Activated T-helper 17 cell treated with anti-CD3 and anti-CD28 coated beads, Interleukin-2, amount 50 U/mL, for 72 hours (primary cell): ENCODE results near the gene HABP4. TPM values are rescaled to one million over a fixed set of nuclear protein-coding genes. Genes with fewer than 3 reads are reported as not detected.

Source experiments
- ATAC-seq: fragments of 150-1000 bp; cut with Tn5 transposase; replicated peaks from 2 replicates; pipeline ENCODE4 v1.10.0; 2021; ENCODE audit warnings: mild to moderate bottlenecking, moderate library complexity
- H3K27ac Mint-ChIP-seq: one replicate; pipeline ENCODE4 v1.8.0; 2022; ENCODE audit warnings: mixed read lengths
- H3K27me3 Mint-ChIP-seq: one replicate; pipeline ENCODE4 v1.8.0; 2022; ENCODE audit warnings: mixed read lengths
- H3K36me3 Mint-ChIP-seq: one replicate; pipeline ENCODE4 v1.8.0; 2022; ENCODE audit warnings: low read depth, mild to moderate bottlenecking, mixed read lengths
- H3K4me1 Mint-ChIP-seq: one replicate; pipeline ENCODE4 v1.8.0; 2022; ENCODE audit warnings: mixed read lengths
- H3K4me3 Mint-ChIP-seq: one replicate; pipeline ENCODE4 v1.8.0; 2022; ENCODE audit warnings: mild to moderate bottlenecking, mixed read lengths
- H3K9me3 Mint-ChIP-seq: one replicate; pipeline ENCODE4 v1.8.0; 2022; ENCODE audit warnings: mixed read lengths
- total RNA-seq, 2 donors: library from RNA; stranded (reverse); gene quantifications; one replicate each; pipeline ENCODE4 v1.2.3, GENCODE V29; 2022

Gene HABP4
- total RNA-seq, 2 donors from 2014 or later = 10.0 to 21.3 TPM

DNA sequence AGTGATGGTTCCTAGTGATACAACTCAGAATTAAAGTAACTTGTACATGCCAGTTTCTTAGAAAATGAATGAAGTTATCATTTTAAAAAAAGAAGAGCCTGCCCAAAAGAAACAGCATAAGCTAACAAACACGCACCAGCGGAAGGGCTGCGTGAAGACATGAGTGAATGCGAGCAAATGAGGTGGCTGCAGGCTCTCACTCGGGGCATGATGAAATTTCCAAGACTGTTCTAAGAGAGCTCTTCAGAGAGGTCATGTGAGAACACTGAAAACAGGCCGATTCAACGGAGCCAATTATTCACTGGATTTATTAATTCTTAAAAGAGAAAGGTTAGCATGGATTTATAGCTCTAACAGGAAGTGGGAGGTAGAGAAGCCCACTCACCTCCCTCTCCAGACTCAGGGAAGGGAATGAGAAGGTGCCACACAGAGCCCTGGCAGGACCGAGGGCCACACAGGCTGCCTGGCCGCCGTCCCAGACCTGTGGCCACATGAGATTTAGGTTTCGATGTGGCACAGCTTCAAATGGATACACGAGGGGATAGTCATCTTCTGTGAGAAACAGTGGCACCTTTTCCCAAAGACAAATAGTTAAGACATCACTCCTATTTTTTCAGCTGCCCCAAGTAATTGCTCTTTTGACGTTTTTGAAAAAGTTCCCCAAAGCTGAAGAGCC lies 55.5 kb downstream of the HABP4 start:
- peaks cover 12% of the 10 kb centered on the region for H3K36me3 Mint-ChIP-seq
- no peaks in the 10 kb centered on the region for H3K9me3 Mint-ChIP-seq
- no peak for ATAC-seq
- H3K4me3 Mint-ChIP-seq = no peak overlapping the region
- no peak overlapping the region for H3K27ac Mint-ChIP-seq
- peaks cover 5% of the 10 kb centered on the region for H3K4me1 Mint-ChIP-seq
- H3K27me3 Mint-ChIP-seq = no peaks in the 10 kb centered on the region

DNA sequence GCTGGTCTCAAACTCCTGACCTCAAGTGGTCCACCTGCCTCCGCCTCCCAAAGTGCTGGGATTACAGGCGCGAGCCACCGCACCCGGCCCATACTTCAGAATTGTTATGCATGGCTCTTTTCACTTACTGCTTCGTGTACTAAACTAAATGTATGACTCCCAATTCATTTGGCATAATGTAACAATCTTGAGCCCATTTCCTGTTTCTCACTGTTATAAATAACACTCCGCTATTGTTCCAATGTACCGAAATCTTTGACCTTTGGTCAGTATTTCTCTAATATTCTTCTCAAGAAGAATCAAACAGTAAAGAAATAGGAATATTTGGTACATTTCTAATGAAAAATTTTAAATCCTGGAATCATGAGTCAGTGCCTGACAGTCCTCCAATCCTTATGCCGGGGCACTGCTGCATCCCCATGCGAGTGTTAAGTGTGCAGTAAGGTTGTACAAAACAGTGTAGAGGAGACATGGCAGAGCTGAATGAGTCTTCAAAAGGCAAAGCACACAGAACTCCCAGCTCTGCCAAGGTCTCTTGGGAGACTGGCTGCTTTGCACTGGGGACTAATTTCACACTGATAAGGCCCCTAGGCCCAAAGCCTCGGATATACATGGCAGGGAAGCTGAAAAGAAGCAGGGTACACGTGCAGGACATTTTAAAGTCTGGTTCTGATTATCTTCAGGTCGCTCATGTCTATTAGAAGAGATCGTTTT lies 58.4 kb downstream of the HABP4 start:
- Mint-ChIP-seq H3K36me3 (peaks cover 14% of the 10 kb centered on the region), H3K4me1 (no peaks in the 10 kb centered on the region), H3K27me3 (no peaks in the 10 kb centered on the region), H3K4me3 (no peak overlapping the region), H3K9me3 (no peaks in the 10 kb centered on the region), H3K27ac (no peak overlapping the region)
- no peak for ATAC-seq

DNA sequence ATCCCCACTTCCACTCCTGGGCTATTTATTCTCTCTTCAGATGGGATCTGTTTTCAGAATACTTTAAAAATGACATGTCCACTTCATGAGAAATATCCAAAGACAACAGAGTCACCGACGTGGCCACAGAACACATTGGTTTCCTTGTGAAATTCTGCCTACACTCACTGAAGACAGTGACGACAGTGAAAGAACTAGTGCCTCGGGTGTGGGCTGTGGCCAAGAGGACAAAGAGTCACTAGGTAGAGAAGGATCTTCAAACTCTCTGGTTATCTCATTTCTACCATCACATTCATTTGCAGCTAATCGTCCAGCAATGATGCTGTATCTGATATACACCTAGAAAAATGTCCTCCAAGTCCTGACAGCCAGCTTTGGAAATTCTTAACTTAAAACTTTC lies 59.1 kb downstream of the HABP4 start:
- Mint-ChIP-seq H3K4me1 (no peaks in the 10 kb centered on the region), H3K27ac (no peak overlapping the region), H3K27me3 (no peaks in the 10 kb centered on the region), H3K4me3 (no peak overlapping the region), H3K9me3 (no peaks in the 10 kb centered on the region), H3K36me3 (peaks cover 14% of the 10 kb centered on the region)
- ATAC-seq = no peak

- H3K27me3 Mint-ChIP-seq = no peaks in the 10 kb centered on the region
- H3K4me3 Mint-ChIP-seq = no peak overlapping the region
- H3K36me3 Mint-ChIP-seq = peaks cover 16% of the 10 kb centered on the region
- ATAC-seq = no peak
- no peaks in the 10 kb centered on the region for H3K9me3 Mint-ChIP-seq
- H3K27ac Mint-ChIP-seq = no peak overlapping the region
- H3K4me1 Mint-ChIP-seq = no peaks in the 10 kb centered on the region
Observed at GRCh38 chr9:96509848-96510247, 59.9 kb downstream of the HABP4 start.

GRCh38 chr9:96510258-96510657 lies 60.3 kb downstream of the HABP4 start:
- Mint-ChIP-seq H3K4me1 (no peaks in the 10 kb centered on the region), H3K27me3 (no peaks in the 10 kb centered on the region), H3K27ac (no peak overlapping the region), H3K9me3 (no peaks in the 10 kb centered on the region), H3K36me3 (peaks cover 16% of the 10 kb centered on the region), H3K4me3 (no peak overlapping the region)
- ATAC-seq = no peak

- H3K4me3 Mint-ChIP-seq = no peak overlapping the region
Observed at GRCh38 chr9:96512240-96512639, 62.3 kb downstream of the HABP4 start.

DNA sequence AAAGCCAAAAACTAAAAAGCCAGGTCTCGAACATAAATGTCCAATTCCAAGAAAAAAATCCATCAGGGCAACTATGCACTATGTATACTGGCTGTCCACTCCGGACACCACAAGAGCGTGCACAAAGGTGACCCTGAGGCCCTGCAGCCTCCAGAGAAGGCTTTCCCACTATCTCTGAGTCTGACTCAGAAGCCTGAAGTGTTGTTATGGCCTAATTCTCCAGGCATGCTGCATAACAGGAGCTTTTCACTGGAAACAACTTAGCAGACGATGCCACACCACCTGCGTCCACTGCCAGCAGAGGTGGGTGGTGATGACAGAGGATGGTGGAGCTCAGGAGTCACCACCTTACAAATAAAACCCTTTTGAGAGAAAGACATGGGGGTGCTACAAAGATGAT lies 63.7 kb downstream of the HABP4 start:
- peaks cover 16% of the 10 kb centered on the region for H3K36me3 Mint-ChIP-seq
- no peak overlapping the region for H3K4me3 Mint-ChIP-seq
- H3K27ac Mint-ChIP-seq = no peak overlapping the region
- H3K9me3 Mint-ChIP-seq = no peaks in the 10 kb centered on the region
- no peak for ATAC-seq
- no peaks in the 10 kb centered on the region for H3K27me3 Mint-ChIP-seq
- H3K4me1 Mint-ChIP-seq = no peaks in the 10 kb centered on the region

More at GRCh38 chr9:96512240-96512639, 62.3 kb downstream of the HABP4 start:
- Mint-ChIP-seq H3K27me3 (no peaks in the 10 kb centered on the region), H3K9me3 (no peaks in the 10 kb centered on the region), H3K27ac (no peak overlapping the region), H3K4me1 (no peaks in the 10 kb centered on the region), H3K36me3 (peaks cover 16% of the 10 kb centered on the region)
- ATAC-seq = no peak

GRCh38 chr9:96514108-96514799 lies 64.3 kb downstream of the HABP4 start:
- no peaks in the 10 kb centered on the region for H3K4me1 Mint-ChIP-seq
- H3K9me3 Mint-ChIP-seq = no peaks in the 10 kb centered on the region
- ATAC-seq = no peak

GRCh38 chr9:96514800-96515158 lies 64.8 kb downstream of the HABP4 start:
- Mint-ChIP-seq H3K27ac (no peak overlapping the region), H3K27me3 (no peaks in the 10 kb centered on the region), H3K9me3 (no peaks in the 10 kb centered on the region), H3K4me3 (no peak overlapping the region), H3K36me3 (peaks cover 16% of the 10 kb centered on the region), H3K4me1 (no peaks in the 10 kb centered on the region)
- ATAC-seq = no peak

More at GRCh38 chr9:96514108-96514799, 64.3 kb downstream of the HABP4 start:
- no peaks in the 10 kb centered on the region for H3K27me3 Mint-ChIP-seq
- no peak overlapping the region for H3K27ac Mint-ChIP-seq
- no peak overlapping the region for H3K4me3 Mint-ChIP-seq
- peaks cover 16% of the 10 kb centered on the region for H3K36me3 Mint-ChIP-seq

GRCh38 chr9:96515621-96516470 lies 65.9 kb downstream of the HABP4 start:
- no peak for ATAC-seq
- Mint-ChIP-seq H3K27me3 (no peaks in the 10 kb centered on the region), H3K27ac (no peak overlapping the region), H3K4me3 (no peak overlapping the region), H3K4me1 (no peaks in the 10 kb centered on the region), H3K9me3 (no peaks in the 10 kb centered on the region), H3K36me3 (peaks cover 16% of the 10 kb centered on the region)

DNA sequence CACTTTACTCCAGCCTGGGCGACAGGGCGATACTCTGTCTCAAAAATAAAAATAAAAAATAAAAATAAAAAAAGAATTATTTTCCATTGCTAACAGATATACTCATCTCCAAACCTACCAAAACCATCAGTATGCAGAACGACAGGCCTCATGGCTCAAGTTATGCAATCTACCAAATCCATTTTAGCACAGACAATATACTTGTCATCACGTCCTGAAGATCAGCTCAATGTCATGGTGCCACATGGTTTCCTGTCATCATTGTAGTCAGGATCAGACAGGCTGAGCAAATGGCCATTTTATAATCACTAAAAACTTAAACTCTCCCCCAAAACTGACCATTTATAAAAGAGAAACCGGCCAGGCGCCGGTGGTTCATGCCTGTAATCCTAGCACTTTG lies 69.1 kb downstream of the HABP4 start:
- no peak overlapping the region for H3K4me3 Mint-ChIP-seq
- H3K9me3 Mint-ChIP-seq = no peaks in the 10 kb centered on the region
- no peaks in the 10 kb centered on the region for H3K27me3 Mint-ChIP-seq
- no peaks in the 10 kb centered on the region for H3K4me1 Mint-ChIP-seq
- peaks cover 7% of the 10 kb centered on the region for H3K36me3 Mint-ChIP-seq
- ATAC-seq = no peak
- H3K27ac Mint-ChIP-seq = no peak overlapping the region

- H3K4me1 Mint-ChIP-seq = no peaks in the 10 kb centered on the region
- H3K4me3 Mint-ChIP-seq = no peak overlapping the region
- no peak overlapping the region for H3K27ac Mint-ChIP-seq
- H3K27me3 Mint-ChIP-seq = no peaks in the 10 kb centered on the region
- H3K36me3 Mint-ChIP-seq = no peaks in the 10 kb centered on the region
- no peaks in the 10 kb centered on the region for H3K9me3 Mint-ChIP-seq
- ATAC-seq = no peak
Observed at GRCh38 chr9:96519787-96520186, 69.8 kb downstream of the HABP4 start.

- no peaks in the 10 kb centered on the region for H3K4me1 Mint-ChIP-seq
- no peak overlapping the region for H3K27ac Mint-ChIP-seq
- no peaks in the 10 kb centered on the region for H3K9me3 Mint-ChIP-seq
- no peaks in the 10 kb centered on the region for H3K36me3 Mint-ChIP-seq
- no peak for ATAC-seq
- H3K27me3 Mint-ChIP-seq = no peaks in the 10 kb centered on the region
- no peak overlapping the region for H3K4me3 Mint-ChIP-seq
Observed at GRCh38 chr9:96522366-96522765, 72.4 kb downstream of the HABP4 start.

DNA sequence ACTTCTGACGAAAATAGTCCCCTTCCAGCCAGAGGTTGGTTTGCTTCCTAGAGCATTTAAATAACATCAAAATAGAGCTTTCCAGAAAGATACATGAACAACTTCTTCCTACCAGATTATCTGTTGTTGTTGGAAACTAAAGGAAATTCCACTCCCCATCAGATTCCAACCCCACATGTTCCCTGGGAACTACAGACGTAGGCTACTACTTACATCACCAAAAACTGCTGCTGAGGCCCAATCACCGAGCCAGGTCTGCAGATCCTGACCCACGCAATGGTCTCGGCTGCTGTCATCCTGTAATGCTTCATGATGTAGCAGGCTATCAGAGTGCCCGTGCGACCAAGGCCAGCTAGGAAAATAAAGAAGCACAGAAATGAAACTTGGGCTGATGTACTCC lies 73.4 kb downstream of the HABP4 start:
- ATAC-seq = no peak
- Mint-ChIP-seq H3K4me3 (no peak overlapping the region), H3K9me3 (no peaks in the 10 kb centered on the region), H3K27ac (no peak overlapping the region), H3K4me1 (no peaks in the 10 kb centered on the region), H3K27me3 (no peaks in the 10 kb centered on the region), H3K36me3 (no peaks in the 10 kb centered on the region)
